Mesenchymal stem cell (in vitro differentiated cells and primary cell): ENCODE measurements around the gene CLUH.

Experiments used
- DNase-seq: peaks from one replicate; pipeline ENCODE4 v3.0.0-alpha.2; 2013
- H2AFZ ChIP-seq: one replicate; pipeline ENCODE4 v1.6.1; 2013; ENCODE audit warnings: low read depth, mild to moderate bottlenecking, control low read depth, inconsistent platforms, low read length, moderate library complexity
- H2AK5ac ChIP-seq: 2 replicates; pipeline ENCODE4 v1.6.1; 2013; ENCODE audit warnings: low read length, moderate library complexity, mild to moderate bottlenecking, inconsistent platforms; ENCODE audit not compliant: severe bottlenecking
- H2BK120ac ChIP-seq: one replicate; pipeline ENCODE4 v1.6.1; 2013; ENCODE audit warnings: low read depth, mild to moderate bottlenecking, inconsistent platforms, low read length, moderate library complexity
- H2BK12ac ChIP-seq, 2 experiments: one replicate each; pipeline ENCODE4 v1.6.1; 2013; ENCODE audit warnings: inconsistent platforms in 2 of 2, low read length in 2 of 2, mild to moderate bottlenecking in 2 of 2, moderate library complexity in 2 of 2, control low read depth in 1 of 2
- H2BK15ac ChIP-seq: one replicate; pipeline ENCODE4 v1.6.1; 2013; ENCODE audit warnings: mild to moderate bottlenecking, low read depth, inconsistent platforms; ENCODE audit not compliant: poor library complexity, severe bottlenecking
- H2BK5ac ChIP-seq: 2 replicates; pipeline ENCODE4 v1.6.1; 2013; ENCODE audit warnings: low read depth, mild to moderate bottlenecking, low read length, control low read depth, inconsistent platforms; ENCODE audit not compliant: poor library complexity, severe bottlenecking
- H3K14ac ChIP-seq, 2 experiments: one replicate each; pipeline ENCODE4 v1.6.1; 2013; ENCODE audit warnings: inconsistent platforms in 2 of 2, low read length in 2 of 2, control low read depth in 1 of 2, mild to moderate bottlenecking in 1 of 2, moderate library complexity in 1 of 2
- H3K18ac ChIP-seq, 2 experiments: one replicate each; pipeline ENCODE4 v1.6.1; 2013; ENCODE audit warnings: inconsistent platforms in 2 of 2, low read length in 2 of 2, control low read depth in 1 of 2, low read depth in 1 of 2, mild to moderate bottlenecking in 1 of 2
- H3K23ac ChIP-seq, 2 experiments: one replicate each; pipeline ENCODE4 v1.6.1; 2013; ENCODE audit warnings: inconsistent platforms in 2 of 2, low read length in 2 of 2, mild to moderate bottlenecking in 2 of 2, moderate library complexity in 2 of 2, control low read depth in 1 of 2
- H3K27ac ChIP-seq: 2 replicates; pipeline ENCODE4 v1.5.1; 2013; ENCODE audit warnings: mild to moderate bottlenecking, moderate library complexity, low read length, control low read depth, inconsistent platforms; ENCODE audit not compliant: poor library complexity, severe bottlenecking
- H3K27me3 ChIP-seq, 2 experiments: 2 replicates each; pipeline versions ENCODE4 v1.6.1 to v1.7.0; 2013; ENCODE audit warnings: low read length in 2 of 2, mild to moderate bottlenecking in 2 of 2, moderate library complexity in 2 of 2, control low read depth in 1 of 2, inconsistent platforms in 1 of 2; ENCODE audit not compliant: control insufficient read depth in 1 of 2, insufficient read depth in 1 of 2
- H3K36me3 ChIP-seq, 2 experiments: 2 replicates each; pipeline versions ENCODE4 v1.6.1 to v1.7.0; 2013; ENCODE audit warnings: low read length in 2 of 2, control low read depth in 1 of 2, inconsistent platforms in 1 of 2, low read depth in 1 of 2, mild to moderate bottlenecking in 1 of 2; ENCODE audit not compliant: insufficient read depth in 2 of 2, control insufficient read depth in 1 of 2
- H3K4ac ChIP-seq, 2 experiments: one replicate each; pipeline ENCODE4 v1.6.1; 2013; ENCODE audit warnings: inconsistent platforms in 2 of 2, low read length in 2 of 2, mild to moderate bottlenecking in 2 of 2, moderate library complexity in 2 of 2, control low read depth in 1 of 2, low read depth in 1 of 2
- H3K4me1 ChIP-seq: 2 replicates; pipeline ENCODE4 v1.6.1; 2013; ENCODE audit warnings: low read depth, low read length, control low read depth; ENCODE audit not compliant: control insufficient read depth, insufficient read depth
- H3K4me2 ChIP-seq: 2 replicates; pipeline ENCODE4 v1.6.1; 2013; ENCODE audit warnings: low read length, mild to moderate bottlenecking, inconsistent platforms; ENCODE audit not compliant: poor library complexity, severe bottlenecking
- H3K4me3 ChIP-seq, 2 experiments: 2 replicates each; pipeline versions ENCODE4 v1.5.1 to v1.7.0; 2013; ENCODE audit warnings: low read length in 2 of 2, mild to moderate bottlenecking in 2 of 2, control low read depth in 1 of 2, low read depth in 1 of 2; ENCODE audit not compliant: insufficient read depth in 1 of 2
- H3K79me1 ChIP-seq: replicated peaks from 2 replicates; pipeline ENCODE4 v1.6.1; 2013; ENCODE audit warnings: mild to moderate bottlenecking, control low read depth, low read length, inconsistent platforms; ENCODE audit not compliant: poor library complexity, severe bottlenecking
- H3K9ac ChIP-seq: 2 replicates; pipeline ENCODE4 v1.7.0; 2013; ENCODE audit warnings: mild to moderate bottlenecking, low read length, moderate library complexity
- H3K9me3 ChIP-seq: 2 replicates; pipeline ENCODE4 v1.7.0; 2013; ENCODE audit warnings: mild to moderate bottlenecking, low read length; ENCODE audit not compliant: control insufficient read depth
- H4K8ac ChIP-seq: one replicate; pipeline ENCODE4 v1.6.1; 2013; ENCODE audit warnings: inconsistent platforms, mild to moderate bottlenecking, low read length, moderate library complexity
- H4K91ac ChIP-seq: one replicate; pipeline ENCODE4 v1.6.1; 2013; ENCODE audit warnings: mild to moderate bottlenecking, low read length, inconsistent platforms
- WGBS: methylation state at CpG from one replicate; pipeline ENCODE4 v1.1.7; 2013; ENCODE audit warnings: mixed read lengths; 5-methylcytosine and 5-hydroxymethylcytosine counted together

The CLUH gene

GRCh38 chr17:2683912-2684311, 27.7 kb downstream of the CLUH start:
- Histone ChIP-seq H3K79me1 (peaks cover 27% of the 10 kb centered on the region), H4K8ac (no peak overlapping the region), H3K23ac (no peak overlapping the region), H4K91ac (no peak overlapping the region), H3K27ac (no peak overlapping the region), H3K4me2 (no peak overlapping the region), H3K9me3 (no peaks in the 10 kb centered on the region), H3K36me3 (peaks cover 31 to 64% of the 10 kb centered on the region in 2 experiments), H2AK5ac (no peak overlapping the region), H2BK12ac (no peak overlapping the region), H3K14ac (no peak overlapping the region), H2BK15ac (no peak overlapping the region), H3K27me3 (no peaks in the 10 kb centered on the region), H3K18ac (no peak overlapping the region), H3K4me1 (peaks cover 10% of the 10 kb centered on the region), H3K4me3 (no peak overlapping the region), H2BK5ac (no peak overlapping the region), H3K4ac (no peak overlapping the region), H2BK120ac (no peak overlapping the region), H2AFZ (no peak overlapping the region), H3K9ac (no peak overlapping the region)
- no peak for DNase-seq
- WGBS: 88% methylated on average over 8 of the region's 8 CpGs

GRCh38 chr17:2682176-2682938, 29.2 kb downstream of the CLUH start:
- H2BK15ac ChIP-seq: no peak overlapping the region
- H3K9ac ChIP-seq: no peak overlapping the region
- H3K4ac ChIP-seq: no peak overlapping the region
- H3K79me1 ChIP-seq: peaks cover 28% of the 10 kb centered on the region
- no peak overlapping the region for H4K91ac ChIP-seq
- no peak overlapping the region for H2BK120ac ChIP-seq
- H3K9me3 ChIP-seq: no peaks in the 10 kb centered on the region
- no peak overlapping the region for H3K4me2 ChIP-seq
- DNase-seq: no peak
- peaks cover 7% of the 10 kb centered on the region for H3K4me1 ChIP-seq
- 90% methylated on average over 2 of the region's 3 CpGs for WGBS
- no peak overlapping the region for H3K27ac ChIP-seq
- H3K4me3 ChIP-seq: no peak overlapping the region
- no peak overlapping the region for H3K18ac ChIP-seq
- H3K36me3 ChIP-seq: peaks cover 37 to 72% of the 10 kb centered on the region in 2 experiments
- H2AK5ac ChIP-seq: no peak overlapping the region
- no peak overlapping the region for H2BK5ac ChIP-seq
- no peak overlapping the region for H2AFZ ChIP-seq
- no peak overlapping the region for H2BK12ac ChIP-seq
- H4K8ac ChIP-seq: no peak overlapping the region
- no peak overlapping the region for H3K23ac ChIP-seq
- no peaks in the 10 kb centered on the region for H3K27me3 ChIP-seq
- no peak overlapping the region for H3K14ac ChIP-seq

GRCh38 chr17:2681650-2682049, 29.9 kb downstream of the CLUH start:
- Histone ChIP-seq H3K27ac (no peak overlapping the region), H4K8ac (no peak overlapping the region)

GRCh38 chr17:2680961-2681360, 30.6 kb downstream of the CLUH start:
- Histone ChIP-seq H3K27me3 (no peaks in the 10 kb centered on the region), H3K9me3 (no peaks in the 10 kb centered on the region), H2BK120ac (no peak overlapping the region), H3K4me1 (peaks cover 3% of the 10 kb centered on the region), H2AK5ac (no peak overlapping the region), H2BK5ac (no peak overlapping the region), H3K4me3 (no peak overlapping the region), H3K14ac (no peak overlapping the region), H3K4ac (no peak overlapping the region), H3K79me1 (peaks cover 28% of the 10 kb centered on the region), H2AFZ (no peak overlapping the region), H3K27ac (no peak overlapping the region), H3K4me2 (no peak overlapping the region), H3K36me3 (peaks cover 40 to 84% of the 10 kb centered on the region in 2 experiments), H3K18ac (no peak overlapping the region), H3K23ac (no peak overlapping the region), H3K9ac (no peak overlapping the region), H2BK15ac (no peak overlapping the region), H4K91ac (no peak overlapping the region), H2BK12ac (no peak overlapping the region), H4K8ac (no peak overlapping the region)
- WGBS: 98% methylated on average over 2 of the region's 2 CpGs
- DNase-seq: no peak

More at GRCh38 chr17:2681650-2682049, 29.9 kb downstream of the CLUH start:
- Histone ChIP-seq H3K36me3 (peaks cover 37 to 77% of the 10 kb centered on the region in 2 experiments), H3K4me1 (peaks cover 3% of the 10 kb centered on the region), H3K4me3 (no peak overlapping the region), H3K27me3 (no peaks in the 10 kb centered on the region), H2BK120ac (no peak overlapping the region), H3K4ac (no peak overlapping the region), H3K14ac (no peak overlapping the region), H2BK12ac (no peak overlapping the region), H2AFZ (no peak overlapping the region), H2BK15ac (no peak overlapping the region), H4K91ac (no peak overlapping the region), H3K9me3 (no peaks in the 10 kb centered on the region), H3K18ac (no peak overlapping the region), H3K9ac (no peak overlapping the region), H2BK5ac (no peak overlapping the region), H3K79me1 (peaks cover 28% of the 10 kb centered on the region), H3K23ac (no peak overlapping the region), H3K4me2 (no peak overlapping the region), H2AK5ac (no peak overlapping the region)
- WGBS: 99% methylated on average over 7 of the region's 7 CpGs
- DNase-seq: no peak
